Measurements from ENCODE around the gene LZTR1.

DNA sequence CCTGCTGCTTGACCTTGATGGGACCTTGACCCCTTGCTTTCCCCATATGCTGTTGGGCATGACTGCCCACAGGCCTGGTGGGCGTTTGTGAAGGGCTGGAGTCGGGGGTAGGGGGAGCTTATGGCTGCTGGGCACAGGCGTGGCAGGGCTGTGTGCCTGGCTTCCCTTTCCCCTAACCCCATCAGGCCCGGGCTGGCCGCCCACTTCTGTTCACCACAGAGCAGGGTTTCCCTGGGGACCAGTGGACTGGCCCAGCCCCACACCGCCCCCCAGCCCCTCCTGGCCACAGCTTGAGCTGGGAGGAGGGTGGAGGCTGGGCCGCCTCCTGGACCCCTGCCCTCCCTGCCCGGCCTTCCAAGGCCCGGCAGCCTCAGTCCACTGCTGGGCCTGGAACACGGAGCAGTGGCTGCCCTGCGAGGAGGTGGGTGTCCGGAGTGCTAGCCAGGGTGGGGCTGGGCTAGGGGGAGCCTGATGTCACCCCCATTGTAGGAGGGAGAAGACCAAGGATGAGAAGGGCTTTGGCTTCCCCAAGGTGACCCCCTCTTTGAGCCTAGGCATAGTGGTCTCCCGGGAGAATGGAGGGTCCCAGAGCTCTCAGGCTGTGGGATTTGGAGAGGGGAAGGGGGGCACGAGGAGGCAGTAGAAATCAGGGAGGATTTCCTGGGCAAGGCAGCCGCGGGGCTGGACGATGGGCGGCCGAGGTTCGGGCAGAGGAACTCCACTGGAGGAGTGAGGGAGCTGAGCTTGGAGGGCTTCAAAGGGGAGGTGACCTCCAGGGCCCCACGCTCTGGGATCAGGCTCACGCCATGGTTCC is 15.0 kb upstream of the LZTR1 start, which contains the start of gene AIFM3:
- TF ChIP-seq, protein P1, sequence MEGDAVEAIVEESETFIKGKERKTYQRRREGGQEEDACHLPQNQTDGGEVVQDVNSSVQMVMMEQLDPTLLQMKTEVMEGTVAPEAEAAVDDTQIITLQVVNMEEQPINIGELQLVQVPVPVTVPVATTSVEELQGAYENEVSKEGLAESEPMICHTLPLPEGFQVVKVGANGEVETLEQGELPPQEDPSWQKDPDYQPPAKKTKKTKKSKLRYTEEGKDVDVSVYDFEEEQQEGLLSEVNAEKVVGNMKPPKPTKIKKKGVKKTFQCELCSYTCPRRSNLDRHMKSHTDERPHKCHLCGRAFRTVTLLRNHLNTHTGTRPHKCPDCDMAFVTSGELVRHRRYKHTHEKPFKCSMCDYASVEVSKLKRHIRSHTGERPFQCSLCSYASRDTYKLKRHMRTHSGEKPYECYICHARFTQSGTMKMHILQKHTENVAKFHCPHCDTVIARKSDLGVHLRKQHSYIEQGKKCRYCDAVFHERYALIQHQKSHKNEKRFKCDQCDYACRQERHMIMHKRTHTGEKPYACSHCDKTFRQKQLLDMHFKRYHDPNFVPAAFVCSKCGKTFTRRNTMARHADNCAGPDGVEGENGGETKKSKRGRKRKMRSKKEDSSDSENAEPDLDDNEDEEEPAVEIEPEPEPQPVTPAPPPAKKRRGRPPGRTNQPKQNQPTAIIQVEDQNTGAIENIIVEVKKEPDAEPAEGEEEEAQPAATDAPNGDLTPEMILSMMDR (IDR thresholded peaks at IDR 0.05; ENCODE audit: borderline replicate concordance, extremely low read depth, low read length, poor library complexity, severe bottlenecking), result no peak
- TF ChIP-seq EZH2 (IDR thresholded peaks at IDR 0.05; ENCODE audit: borderline replicate concordance, low read depth, low read length, severe bottlenecking), result no peak

Measured in DND-41 (cell line).